Measurements from ENCODE around the gene HK3. TPM values are rescaled to one million over a fixed set of nuclear protein-coding genes. Genes with fewer than 3 reads are reported as not detected.

Gene HK3
- total and polyA plus RNA-seq, 9 of the 15 experiments (the other 6 are each of a cell fraction or from before 2014, with no cell fraction given): 0.16 TPM; not detected in 8

- Histone ChIP-seq H2AFZ (ENCODE audit: low read depth, low read length) (no peak overlapping the region), H3K4me1 (replicated peaks in 1 of 2; ENCODE audit: control insufficient read depth in 2 of 2, insufficient read depth in 2 of 2, low read length in 2 of 2) (peaks cover 0 to 21% of the 10 kb centered on the region in 2 experiments; a peak in 1 of 5 replicates), H3K9me1 (ENCODE audit: control insufficient read depth, insufficient read depth, low read length) (peaks cover 3% of the 10 kb centered on the region), H4K20me1 (replicated peaks; ENCODE audit: control insufficient read depth, insufficient read depth, low read length) (peaks cover 5% of the 10 kb centered on the region; the same call in 1 of the 2 replicates), H3K9me3 (replicated peaks; ENCODE audit: control insufficient read depth, insufficient read depth, low read depth, low read length) (no peaks in the 10 kb centered on the region), H3K27ac (ENCODE audit: extremely low read depth, low read depth, low read length) (no peak overlapping the region), H3K9ac (ENCODE audit: insufficient read depth in 1 of 2, low read depth in 2 of 2, low read length in 2 of 2) (no peak overlapping the region), H3K36me3 (ENCODE audit: control insufficient read depth, insufficient read depth, low read length) (no peaks in the 10 kb centered on the region), H3K79me2 (ENCODE audit: control insufficient read depth, insufficient read depth, low read length) (no peaks in the 10 kb centered on the region), H3K4me2 (ENCODE audit: insufficient read depth, low read length) (no peak overlapping the region), H3K4me3 (no peak overlapping the region), H3K27me3 (ENCODE audit: control insufficient read depth in 2 of 2, insufficient read depth in 2 of 2, low read length in 2 of 2) (peaks cover 37 to 86% of the 10 kb centered on the region in 2 experiments; a peak in 4 of 5 replicates)
- 12% methylated on average over 18 of the region's 18 CpGs for WGBS (ENCODE audit: insufficient coverage, low coverage, missing lambda C conversion rate)
- ChIA-PET CTCF (ENCODE audit: low intra/inter-chr PET ratio) (no interaction called here), POLR2A (no interaction called here)
- BruUV-seq (replicated peaks): no TSS peak
- FAIRE-seq (no peak), DNase-seq (ENCODE audit: extremely low read depth in 1 of 4, low spot score in 3 of 4) (no peak), ATAC-seq (no peak)
- in situ Hi-C loops (cut with MboI) (no loop called here), intact Hi-C loops (cut with micrococcal nuclease) (no loop called here)
- no peak for TF ChIP-seq ZFX (CRISPR knock-in tag; IDR thresholded peaks at IDR 0.05)
- no peak for TF ChIP-seq PURB (CRISPR knock-in tag; IDR thresholded peaks at IDR 0.05; ENCODE audit: low read depth)
- no peak for TF ChIP-seq HDAC1 (IDR thresholded peaks at IDR 0.05)
- no peak for TF ChIP-seq TEAD4 (IDR thresholded peaks at IDR 0.05; ENCODE audit: low read length)
- TF ChIP-seq TEAD4 (CRISPR knock-in tag; IDR thresholded peaks at IDR 0.05; ENCODE audit: borderline replicate concordance): no peak
- no peak for TF ChIP-seq BMI1 (IDR thresholded peaks at IDR 0.05; ENCODE audit: low read length)
- no peak for TF ChIP-seq FOXA1 (IDR thresholded peaks at IDR 0.05; ENCODE audit: borderline replicate concordance)
- TF ChIP-seq HDAC6 (IDR thresholded peaks at IDR 0.05; ENCODE audit: low read depth, low read length): no peak
- TF ChIP-seq ZNF668 (CRISPR knock-in tag; IDR thresholded peaks at IDR 0.05): no peak
- no peak for TF ChIP-seq NR2C2 (CRISPR knock-in tag; IDR thresholded peaks at IDR 0.05)
- no peak for TF ChIP-seq NR2C2 (tag; IDR thresholded peaks at IDR 0.05)
- TF ChIP-seq HNRNPH1 (optimal IDR thresholded peaks at IDR 0.05; ENCODE audit: low read depth, low read length): no peak
- TF ChIP-seq MEF2A (IDR thresholded peaks at IDR 0.05; ENCODE audit: control insufficient read depth, low read depth, low read length): no peak
- no peak for TF ChIP-seq ZNF57 (CRISPR knock-in tag; IDR thresholded peaks at IDR 0.05)
- no peak for TF ChIP-seq SPI1 (IDR thresholded peaks at IDR 0.05; ENCODE audit: borderline replicate concordance, low read depth, low read length)
Measured at GRCh38 chr5:176855598-176855997, 43.5 kb downstream of the HK3 start.

Data from K562 (cell line).